Astrocyte of the hippocampus (primary cell): ENCODE measurements around the gene SERPINA10.
"Not testable (repeated sequence)": the region's sequence is repeated elsewhere in the genome, so short reads cannot be mapped to it uniquely, and the experiment has no call there.

Experiments
- DNase-seq: peaks from one replicate; pipeline ENCODE4 v3.0.0; 2011; ENCODE audit warnings: low read depth, low spot score

The SERPINA10 gene

DNA sequence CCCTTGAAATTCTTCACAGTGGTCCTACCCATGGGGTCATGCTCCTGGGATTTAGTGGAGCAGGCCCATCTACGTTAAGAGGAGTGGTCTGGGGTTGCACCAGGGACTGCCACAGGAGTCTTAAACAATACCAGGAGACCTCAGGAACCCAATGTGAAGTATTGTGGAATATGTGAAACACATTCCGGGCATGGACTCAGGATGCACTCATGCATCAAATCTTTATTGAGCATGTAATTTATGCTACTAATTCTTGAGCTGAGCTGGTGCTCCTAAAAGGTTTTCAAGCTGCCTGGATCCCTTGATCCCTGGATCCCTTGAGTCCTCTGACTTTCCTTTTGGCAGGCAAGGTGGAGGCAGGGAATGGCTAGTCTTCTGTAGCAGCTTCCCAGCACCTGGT is 8.8 kb downstream of the SERPINA10 start:
- peak; percentile 48 for DNase-seq

DNA sequence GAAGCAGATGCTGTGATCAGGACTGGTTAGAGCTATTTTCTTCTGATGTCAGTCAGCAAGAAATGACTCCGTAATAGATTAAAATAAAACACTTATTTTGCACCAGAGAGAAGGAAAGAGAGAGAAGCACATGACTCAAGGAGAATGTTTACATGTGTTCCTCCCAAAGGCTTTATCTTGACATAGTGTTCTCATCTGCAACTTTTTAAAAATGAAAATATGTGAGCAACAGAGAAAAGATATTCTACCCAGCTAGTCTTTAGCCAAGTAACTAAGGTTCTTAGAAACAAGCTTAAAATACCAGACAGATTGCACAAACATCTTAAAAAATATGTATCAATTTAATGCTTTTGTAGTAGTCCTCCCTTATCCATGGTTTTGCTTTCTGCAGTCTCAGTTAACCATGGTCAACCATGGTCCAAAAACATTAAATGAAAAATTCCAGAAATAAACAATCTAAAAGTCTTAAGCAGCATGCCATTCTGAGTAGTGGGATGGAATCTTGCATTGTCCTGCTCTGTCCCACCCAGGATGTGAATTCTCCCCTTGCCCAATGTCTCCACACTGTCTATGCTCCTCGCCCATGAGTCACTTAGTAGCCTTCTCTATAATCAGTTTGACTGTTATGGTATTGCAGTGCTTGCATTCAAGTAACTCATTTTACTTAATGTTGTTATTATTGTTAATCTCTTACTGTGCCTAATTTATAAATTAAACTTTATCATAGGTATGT is 9.9 kb downstream of the SERPINA10 start:
- DNase-seq = no peak

DNA sequence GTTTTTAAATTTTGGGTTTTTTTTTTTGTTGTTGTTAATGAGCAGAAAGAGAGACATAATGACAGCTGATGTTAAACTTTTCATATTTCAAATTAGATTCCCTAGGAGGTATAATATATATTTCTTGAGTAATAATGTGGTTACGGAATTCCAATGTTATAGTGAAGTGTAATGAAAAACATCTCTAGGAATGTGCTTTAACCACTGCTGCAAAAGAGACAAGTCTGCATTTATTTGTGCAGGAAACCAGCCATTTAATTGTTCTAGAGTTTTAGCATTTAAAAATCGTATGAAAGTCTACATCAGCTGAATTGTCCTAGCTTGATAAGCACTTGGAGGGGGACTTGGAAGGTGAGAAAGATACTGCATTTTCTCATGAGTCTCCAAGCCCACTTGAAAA is 14.3 kb downstream of the SERPINA10 start:
- DNase-seq = no peak

DNA sequence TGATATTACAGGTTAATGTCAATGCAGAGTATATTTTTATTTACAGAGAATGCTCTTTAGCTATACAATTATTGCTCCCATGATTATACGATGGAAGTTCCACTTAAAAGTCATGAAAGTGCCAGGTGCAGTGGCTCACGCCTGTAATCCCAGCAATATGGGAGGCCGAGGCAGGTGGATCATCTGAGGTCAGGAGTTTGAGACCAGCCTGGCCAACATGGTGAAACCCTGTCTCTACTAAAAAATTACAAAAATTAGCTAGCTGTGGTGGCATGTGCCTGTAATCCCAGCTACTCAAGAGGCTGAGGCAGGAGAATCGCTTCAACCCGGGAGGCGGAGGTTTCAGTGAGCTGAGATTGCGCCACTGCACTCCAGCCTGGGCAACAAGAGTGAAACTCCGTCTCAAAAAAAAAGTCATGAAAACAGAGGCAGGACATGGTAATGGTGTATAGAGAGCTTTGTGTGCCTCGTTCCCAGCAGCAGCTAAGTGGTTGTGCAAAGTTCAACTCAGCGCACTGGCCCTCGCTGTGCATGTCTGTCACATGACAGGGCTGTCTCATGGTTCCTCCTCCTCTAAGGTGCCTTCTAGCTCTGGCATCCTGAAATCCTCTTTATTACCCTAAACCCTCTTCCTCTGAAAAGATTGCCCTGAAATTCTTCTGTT is 16.0 kb downstream of the SERPINA10 start:
- DNase-seq = not testable (repeated sequence)

DNA sequence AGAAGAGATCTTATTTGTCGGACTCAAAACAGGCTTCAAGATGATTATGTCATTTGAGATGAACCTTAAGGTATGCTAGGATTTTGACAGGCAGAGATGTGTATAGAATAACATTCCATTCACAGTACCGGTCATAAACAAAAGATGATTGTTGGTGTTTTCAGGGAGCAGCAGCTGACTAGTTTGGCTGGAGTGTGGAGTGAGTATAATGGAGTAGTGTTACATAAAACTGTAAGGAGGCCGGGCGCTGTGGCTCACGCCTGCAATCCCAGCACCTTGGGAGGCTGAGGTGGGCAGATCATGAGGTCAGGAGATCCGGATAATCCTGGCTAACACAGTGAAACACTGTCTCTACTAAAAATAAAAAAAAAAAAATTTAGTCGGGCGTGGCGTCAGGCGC is 23.9 kb downstream of the SERPINA10 start:
- no peak for DNase-seq

DNA sequence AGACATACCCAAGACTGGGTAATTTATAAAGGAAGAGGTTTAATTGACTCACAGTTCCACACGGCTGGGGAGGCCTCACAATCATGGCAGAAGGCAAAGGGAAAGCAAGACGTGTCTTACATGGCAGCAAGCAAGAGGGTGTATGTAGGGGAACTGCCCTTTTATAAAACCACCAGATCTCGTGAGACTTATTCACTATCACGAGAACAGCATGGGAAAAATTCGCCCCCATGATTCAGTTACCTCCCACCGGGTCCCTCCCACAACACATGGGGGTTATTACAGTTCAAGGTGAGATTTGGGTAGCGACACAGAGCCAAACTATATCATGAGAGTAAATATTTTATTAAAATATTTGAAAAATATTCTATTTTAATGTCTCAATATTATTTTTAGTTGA is 24.5 kb downstream of the SERPINA10 start:
- DNase-seq = not testable (repeated sequence)

DNA sequence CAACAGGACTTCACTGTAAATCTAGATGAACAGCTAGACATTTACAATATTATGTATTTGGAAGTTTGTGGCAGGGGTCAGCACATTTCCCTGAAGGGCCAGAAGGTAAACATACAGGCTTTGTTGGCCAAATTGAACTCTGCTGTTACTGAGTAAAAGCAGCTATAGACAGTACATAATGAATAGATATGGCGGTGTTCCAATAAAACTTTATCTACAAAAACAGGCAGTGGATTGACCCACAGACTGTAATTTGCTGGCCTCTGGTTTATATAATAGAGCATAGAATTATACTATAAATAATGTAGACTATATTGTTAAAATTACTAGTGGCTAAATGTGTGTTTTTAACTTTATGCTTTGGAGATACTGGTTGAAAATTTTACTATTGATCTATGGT is 25.7 kb downstream of the SERPINA10 start:
- no peak for DNase-seq

DNA sequence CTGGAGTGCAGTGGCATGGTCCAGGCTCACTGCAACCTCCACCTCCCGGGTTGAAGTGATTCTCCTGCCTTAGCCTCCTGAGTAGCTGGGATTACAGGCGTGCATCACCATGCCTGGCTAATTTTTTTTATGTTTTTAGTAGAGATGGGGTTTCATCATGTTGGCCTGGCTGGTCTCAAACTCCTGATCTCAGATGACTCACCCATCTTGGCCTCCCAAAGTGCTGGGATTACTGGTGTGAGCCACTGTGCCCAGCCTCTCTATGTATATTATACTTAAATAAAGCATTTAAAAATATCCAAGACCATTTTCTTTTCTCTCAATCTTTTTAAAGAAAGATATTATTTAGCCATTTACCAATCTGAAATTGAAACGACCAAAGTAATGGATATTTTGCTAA is 28.9 kb downstream of the SERPINA10 start:
- not testable (repeated sequence) for DNase-seq

DNA sequence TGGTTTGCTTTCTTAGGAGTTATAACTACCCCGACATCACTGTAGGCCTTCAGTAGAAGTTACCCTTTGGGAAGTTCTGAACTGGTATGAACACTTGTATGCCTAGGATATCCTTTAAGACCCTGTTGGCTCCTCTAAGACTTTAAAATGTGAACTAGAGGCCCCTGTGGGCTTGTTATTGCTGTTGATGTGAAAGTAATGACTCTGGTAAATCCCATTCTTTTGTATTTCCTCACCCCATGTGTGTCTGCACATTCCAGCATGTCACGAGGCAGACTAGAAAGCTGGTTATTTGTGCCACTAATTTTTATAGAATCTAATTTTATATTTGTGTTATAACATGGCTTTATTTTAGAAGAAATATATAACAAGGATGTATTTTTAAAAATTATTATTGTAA is 48.9 kb downstream of the SERPINA10 start:
- no peak for DNase-seq

DNA sequence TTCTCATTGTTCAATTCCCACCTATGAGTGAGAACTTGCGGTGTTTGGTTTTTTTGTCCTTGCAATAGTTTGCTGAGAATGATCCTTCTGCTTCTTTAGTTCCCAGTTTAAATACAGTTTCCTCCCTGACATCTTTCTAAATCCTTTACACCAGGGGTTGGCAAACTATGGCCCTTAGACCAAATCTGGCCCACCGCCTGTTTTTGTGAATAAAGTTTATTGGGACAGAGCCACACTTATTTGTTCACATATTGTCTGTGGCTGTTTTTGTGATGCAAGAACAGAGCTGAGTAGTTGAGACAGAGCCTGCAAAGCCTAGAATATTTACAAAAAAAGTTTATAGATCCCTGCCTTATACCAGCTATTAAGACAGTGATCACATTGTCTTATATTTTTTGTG is 53.7 kb downstream of the SERPINA10 start:
- DNase-seq = no peak

DNA sequence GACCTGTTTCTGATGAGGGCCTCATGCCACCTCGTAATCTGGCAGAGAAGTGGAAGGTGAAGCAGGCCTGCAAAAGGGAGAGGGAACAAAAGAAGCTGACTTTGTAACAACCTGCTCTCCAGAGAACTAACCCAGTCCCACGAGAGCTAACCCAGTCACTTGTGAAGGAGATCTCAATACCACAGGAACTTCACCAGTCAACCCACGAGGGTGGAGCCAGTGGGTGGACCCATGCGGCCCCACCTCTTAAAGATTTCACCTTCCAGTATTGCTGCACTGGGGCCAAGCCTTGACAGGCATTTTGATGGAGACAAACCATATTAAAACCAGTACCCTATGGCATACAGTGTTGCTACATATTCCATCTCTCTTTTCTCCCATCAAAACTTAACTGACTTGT is 55.1 kb downstream of the SERPINA10 start:
- DNase-seq = no peak

DNA sequence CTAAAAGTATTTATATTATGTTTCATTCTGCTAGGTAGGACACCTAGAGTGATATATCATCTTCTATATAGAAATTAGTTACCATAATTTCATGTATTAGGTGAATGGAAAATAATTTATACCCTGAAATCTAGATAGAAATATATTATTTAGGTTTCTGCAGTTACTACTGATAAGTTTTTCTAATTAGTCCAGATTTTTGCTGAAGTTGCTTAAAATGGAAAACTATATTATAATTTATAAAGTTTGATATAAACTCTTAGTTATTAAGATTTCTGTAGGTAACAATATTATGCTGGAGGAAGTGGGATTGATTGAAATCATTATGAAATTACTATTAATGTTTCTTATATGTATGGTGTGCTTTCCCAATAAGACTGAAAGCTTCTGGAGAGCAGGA is 56.0 kb downstream of the SERPINA10 start:
- no peak for DNase-seq
